ENCODE measurements around the gene PHETA1. TPM values are rescaled to one million over a fixed set of nuclear protein-coding genes. Genes with fewer than 3 reads are reported as not detected.

Gene PHETA1
- total RNA-seq, 1 experiment from 2014 or later, result 10.6 TPM

DNA sequence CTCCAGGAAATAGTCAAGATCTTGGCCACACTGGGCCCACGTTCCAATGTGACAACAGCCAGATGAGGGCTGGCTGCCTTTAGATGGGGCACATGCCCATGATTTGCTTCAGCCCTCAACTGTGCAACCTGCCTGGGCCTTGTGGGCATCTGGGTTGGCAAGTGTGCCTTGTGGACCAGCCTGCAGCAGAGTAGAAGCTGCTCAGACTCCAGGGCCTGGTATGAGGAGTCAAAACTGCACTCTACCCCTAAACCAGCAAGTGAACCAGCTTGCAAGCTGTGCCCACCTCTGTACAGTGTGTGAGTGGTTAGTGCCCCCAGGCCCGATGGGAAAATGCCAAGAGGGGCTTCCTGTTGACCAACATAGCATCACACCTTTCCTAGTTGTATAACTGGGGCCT, 17.9 kb downstream of the PHETA1 start:
- Histone ChIP-seq H3K79me2 (ENCODE audit: insufficient read depth, low read length) (no peaks in the 10 kb centered on the region), H3K9ac (ENCODE audit: low read length) (no peak overlapping the region), H4K20me1 (ENCODE audit: insufficient read depth) (no peaks in the 10 kb centered on the region), H3K4me1 (ENCODE audit: control insufficient read depth in 1 of 2, insufficient read depth in 2 of 2, low read length in 2 of 2) (no peaks in the 10 kb centered on the region), H3K9me3 (ENCODE audit: control insufficient read depth in 1 of 2, insufficient read depth in 1 of 2, low read depth in 1 of 2, low read length in 2 of 2) (peaks cover 7 to 24% of the 10 kb centered on the region in 2 experiments; a peak in 2 of 4 replicates), H3K9me2 (ENCODE audit: insufficient read depth) (no peaks in the 10 kb centered on the region), H3K4me3 (replicated peaks in 1 of 2; ENCODE audit: low read depth in 1 of 2, low read length in 2 of 2) (no peak overlapping the region), H2AFZ (ENCODE audit: low read depth, low read length, poor library complexity, severe bottlenecking) (no peak overlapping the region), H3K4me2 (ENCODE audit: low read length) (no peak overlapping the region), H3K36me3 (ENCODE audit: control insufficient read depth in 1 of 2, insufficient read depth in 2 of 2, low read length in 2 of 2) (no peaks in the 10 kb centered on the region), H3K27me3 (ENCODE audit: insufficient read depth, low read length) (no peaks in the 10 kb centered on the region), H3K27ac (ENCODE audit: low read depth, low read length) (no peak overlapping the region)
- no TSS peak for BruUV-seq (replicated peaks)
- ChIA-PET RAD21 (ENCODE audit: low non-redundant PET in 1 of 2, low total read pairs in 2 of 2, uncharacterized antibody in 2 of 2, unreplicated experiment in 2 of 2) (no interaction called here), POLR2A (no interaction called here), CTCF (no interaction called here)
- TF ChIP-seq ZFX (IDR thresholded peaks at IDR 0.05) (no peak), RAD21 (IDR thresholded peaks at IDR 0.05; ENCODE audit: low read depth) (no peak), SRF (IDR thresholded peaks at IDR 0.05; ENCODE audit: low read depth) (no peak), CEBPB (IDR thresholded peaks at IDR 0.05; ENCODE audit: low read depth) (no peak), JUND (IDR thresholded peaks at IDR 0.05) (no peak), EZH2phosphoT487 (IDR thresholded peaks at IDR 0.05; ENCODE audit: borderline replicate concordance) (no peak), SIN3A (IDR thresholded peaks at IDR 0.05; ENCODE audit: low read depth) (no peak)
- TF ChIP-seq, protein P1, sequence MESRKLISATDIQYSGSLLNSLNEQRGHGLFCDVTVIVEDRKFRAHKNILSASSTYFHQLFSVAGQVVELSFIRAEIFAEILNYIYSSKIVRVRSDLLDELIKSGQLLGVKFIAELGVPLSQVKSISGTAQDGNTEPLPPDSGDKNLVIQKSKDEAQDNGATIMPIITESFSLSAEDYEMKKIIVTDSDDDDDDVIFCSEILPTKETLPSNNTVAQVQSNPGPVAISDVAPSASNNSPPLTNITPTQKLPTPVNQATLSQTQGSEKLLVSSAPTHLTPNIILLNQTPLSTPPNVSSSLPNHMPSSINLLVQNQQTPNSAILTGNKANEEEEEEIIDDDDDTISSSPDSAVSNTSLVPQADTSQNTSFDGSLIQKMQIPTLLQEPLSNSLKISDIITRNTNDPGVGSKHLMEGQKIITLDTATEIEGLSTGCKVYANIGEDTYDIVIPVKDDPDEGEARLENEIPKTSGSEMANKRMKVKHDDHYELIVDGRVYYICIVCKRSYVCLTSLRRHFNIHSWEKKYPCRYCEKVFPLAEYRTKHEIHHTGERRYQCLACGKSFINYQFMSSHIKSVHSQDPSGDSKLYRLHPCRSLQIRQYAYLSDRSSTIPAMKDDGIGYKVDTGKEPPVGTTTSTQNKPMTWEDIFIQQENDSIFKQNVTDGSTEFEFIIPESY (IDR thresholded peaks at IDR 0.05; ENCODE audit: extremely low read depth, insufficient replicate concordance, low read length), result no peak
- TF ChIP-seq, protein P2, sequence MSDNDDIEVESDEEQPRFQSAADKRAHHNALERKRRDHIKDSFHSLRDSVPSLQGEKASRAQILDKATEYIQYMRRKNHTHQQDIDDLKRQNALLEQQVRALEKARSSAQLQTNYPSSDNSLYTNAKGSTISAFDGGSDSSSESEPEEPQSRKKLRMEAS (IDR thresholded peaks at IDR 0.05), result no peak
- DNase-seq (ENCODE audit: low read depth, low spot score), result no peak
- intact Hi-C loops (cut with micrococcal nuclease), result no loop called here
- ATAC-seq, result no peak

All from HCT116 (cell line).